Activated naive CD4-positive, alpha-beta T cell treated with anti-CD3 and anti-CD28 coated beads, Interleukin-2, amount 10 ng/mL, durations not matched to agents 7 days and 5 days (primary cell): ENCODE results near the gene LRRC10B.

Source experiments
- CTCF ChIA-PET: fragments of 350-600 bp; sonication (Branson Sonifier 250); formaldehyde crosslinking; loops from one replicate; lab custom pipeline; 2021; ENCODE audit warnings: antibody characterized with exemption; lab: Charles Lee
- DNase-seq: peaks from one replicate; pipeline ENCODE4 v3.0.0-alpha.2; 2020
- H3K27ac Mint-ChIP-seq: one replicate; pipeline ENCODE4 v1.8.0; 2021; ENCODE audit warnings: mild to moderate bottlenecking, moderate library complexity, mixed read lengths
- H3K27me3 Mint-ChIP-seq: one replicate; pipeline ENCODE4 v1.8.0; 2021; ENCODE audit warnings: mild to moderate bottlenecking, mixed read lengths
- H3K36me3 Mint-ChIP-seq: one replicate; pipeline ENCODE4 v1.8.0; 2021; ENCODE audit warnings: mixed read lengths
- H3K4me1 Mint-ChIP-seq: one replicate; pipeline ENCODE4 v1.8.0; 2021; ENCODE audit warnings: mixed read lengths
- H3K4me3 Mint-ChIP-seq: one replicate; pipeline ENCODE4 v1.8.0; 2021; ENCODE audit warnings: mild to moderate bottlenecking, moderate library complexity, mixed read lengths
- H3K9me3 Mint-ChIP-seq: one replicate; pipeline ENCODE4 v1.8.0; 2021; ENCODE audit warnings: mixed read lengths

LRRC10B gene

GRCh38 chr11:61518032-61518795 is 9.7 kb downstream of the LRRC10B start:
- Mint-ChIP-seq H3K27ac (no peak overlapping the region), H3K4me1 (peaks cover 7% of the 10 kb centered on the region), H3K27me3 (peaks cover 39% of the 10 kb centered on the region), H3K36me3 (no peaks in the 10 kb centered on the region), H3K9me3 (no peaks in the 10 kb centered on the region), H3K4me3 (no peak overlapping the region)
- no peak for DNase-seq
- CTCF ChIA-PET, result interaction anchor here (0.9 to 6.2 kb wide), 15 partner anchors 8 to 182 kb away, joined by 3 to 141 read pairs (median 8); partner anchors contain the start of gene LRRC10B

GRCh38 chr11:61522881-61523280 is 14.3 kb downstream of the LRRC10B start:
- H3K36me3 Mint-ChIP-seq, result no peaks in the 10 kb centered on the region
- no peaks in the 10 kb centered on the region for H3K9me3 Mint-ChIP-seq
- H3K4me3 Mint-ChIP-seq, result no peak overlapping the region
- DNase-seq, result no peak
- CTCF ChIA-PET, result no interaction called here
- no peaks in the 10 kb centered on the region for H3K4me1 Mint-ChIP-seq
- no peak overlapping the region for H3K27ac Mint-ChIP-seq
- peaks cover 38% of the 10 kb centered on the region for H3K27me3 Mint-ChIP-seq

GRCh38 chr11:61524446-61524845 is 15.9 kb downstream of the LRRC10B start:
- no peaks in the 10 kb centered on the region for H3K9me3 Mint-ChIP-seq
- H3K27ac Mint-ChIP-seq, result no peak overlapping the region
- no peaks in the 10 kb centered on the region for H3K36me3 Mint-ChIP-seq
- H3K4me1 Mint-ChIP-seq, result no peaks in the 10 kb centered on the region
- DNase-seq, result no peak
- no peak overlapping the region for H3K4me3 Mint-ChIP-seq
- peaks cover 41% of the 10 kb centered on the region for H3K27me3 Mint-ChIP-seq
- CTCF ChIA-PET, result interaction anchor here (0.6 kb wide), 1 partner anchor 10 kb away, joined by 3 read pairs; no protein-coding TSS in a partner anchor

- peaks cover 46% of the 10 kb centered on the region for H3K27me3 Mint-ChIP-seq
- CTCF ChIA-PET, result interaction anchor here (2.7 kb wide), 1 partner anchor 8 kb away, joined by 15 read pairs; no protein-coding TSS in a partner anchor
- no peak overlapping the region for H3K27ac Mint-ChIP-seq
- H3K4me3 Mint-ChIP-seq, result no peak overlapping the region
- H3K36me3 Mint-ChIP-seq, result no peaks in the 10 kb centered on the region
- no peaks in the 10 kb centered on the region for H3K9me3 Mint-ChIP-seq
- no peaks in the 10 kb centered on the region for H3K4me1 Mint-ChIP-seq
- DNase-seq, result no peak
These were observed 16.5 kb downstream of the LRRC10B start for GRCh38 chr11:61524963-61525587.

GRCh38 chr11:61526229-61526628 is 17.7 kb downstream of the LRRC10B start:
- H3K27me3 Mint-ChIP-seq, result peaks cover 48% of the 10 kb centered on the region
- H3K27ac Mint-ChIP-seq, result no peak overlapping the region
- no peak for DNase-seq
- H3K4me1 Mint-ChIP-seq, result no peaks in the 10 kb centered on the region
- no peaks in the 10 kb centered on the region for H3K9me3 Mint-ChIP-seq
- CTCF ChIA-PET, result interaction anchor here (1.3 to 2.7 kb wide), 2 partner anchors 9 to 91 kb away, joined by 3 to 15 read pairs; no protein-coding TSS in a partner anchor
- no peaks in the 10 kb centered on the region for H3K36me3 Mint-ChIP-seq
- no peak overlapping the region for H3K4me3 Mint-ChIP-seq

GRCh38 chr11:61526956-61527731 is 18.6 kb downstream of the LRRC10B start:
- no peak for DNase-seq
- no peaks in the 10 kb centered on the region for H3K4me1 Mint-ChIP-seq
- no peak overlapping the region for H3K4me3 Mint-ChIP-seq
- CTCF ChIA-PET, result interaction anchor here (1.3 to 2.7 kb wide), 2 partner anchors 10 to 92 kb away, joined by 3 to 15 read pairs; no protein-coding TSS in a partner anchor
- no peaks in the 10 kb centered on the region for H3K9me3 Mint-ChIP-seq
- no peaks in the 10 kb centered on the region for H3K36me3 Mint-ChIP-seq
- H3K27ac Mint-ChIP-seq, result no peak overlapping the region
- H3K27me3 Mint-ChIP-seq, result peaks cover 51% of the 10 kb centered on the region

GRCh38 chr11:61528114-61528513 is 19.6 kb downstream of the LRRC10B start:
- Mint-ChIP-seq H3K27ac (no peak overlapping the region), H3K27me3 (peaks cover 41% of the 10 kb centered on the region), H3K4me1 (no peaks in the 10 kb centered on the region), H3K9me3 (no peaks in the 10 kb centered on the region), H3K4me3 (no peak overlapping the region), H3K36me3 (no peaks in the 10 kb centered on the region)
- no peak for DNase-seq
- CTCF ChIA-PET, result interaction anchor here (2.7 kb wide), 1 partner anchor 11 kb away, joined by 15 read pairs; no protein-coding TSS in a partner anchor

- Mint-ChIP-seq H3K36me3 (no peaks in the 10 kb centered on the region), H3K4me3 (no peak overlapping the region), H3K9me3 (no peaks in the 10 kb centered on the region), H3K27ac (no peak overlapping the region), H3K4me1 (no peaks in the 10 kb centered on the region), H3K27me3 (peaks cover 34% of the 10 kb centered on the region)
- DNase-seq, result no peak
- CTCF ChIA-PET, result interaction anchor here (0.6 to 1.9 kb wide), 3 partner anchors 9 to 82 kb away, joined by 3 to 7 read pairs (median 7); no protein-coding TSS in a partner anchor
These were observed 21.1 kb downstream of the LRRC10B start for GRCh38 chr11:61529537-61530225.

GRCh38 chr11:61531044-61531443 is 22.5 kb downstream of the LRRC10B start:
- DNase-seq, result no peak
- Mint-ChIP-seq H3K36me3 (no peaks in the 10 kb centered on the region), H3K27me3 (peaks cover 38% of the 10 kb centered on the region), H3K9me3 (no peaks in the 10 kb centered on the region), H3K4me3 (no peak overlapping the region), H3K27ac (no peak overlapping the region), H3K4me1 (no peaks in the 10 kb centered on the region)
- CTCF ChIA-PET, result interaction anchor here (1.2 to 2.3 kb wide), 8 partner anchors 10 to 108 kb away, joined by 3 to 13 read pairs (median 6); no protein-coding TSS in a partner anchor

- peak; percentile 58 for DNase-seq
- Mint-ChIP-seq H3K27me3 (peaks cover 31% of the 10 kb centered on the region), H3K27ac (no peak overlapping the region), H3K4me1 (no peaks in the 10 kb centered on the region), H3K9me3 (no peaks in the 10 kb centered on the region), H3K36me3 (no peaks in the 10 kb centered on the region), H3K4me3 (no peak overlapping the region)
- CTCF ChIA-PET, result interaction anchor here (0.8 to 2.3 kb wide), 13 partner anchors 9 to 106 kb away, joined by 3 to 13 read pairs (median 5); no protein-coding TSS in a partner anchor
These were observed 23.8 kb downstream of the LRRC10B start for GRCh38 chr11:61532134-61533038.

GRCh38 chr11:61533039-61533375 is 24.5 kb downstream of the LRRC10B start:
- H3K27me3 Mint-ChIP-seq, result peaks cover 28% of the 10 kb centered on the region
- no peaks in the 10 kb centered on the region for H3K36me3 Mint-ChIP-seq
- CTCF ChIA-PET, result interaction anchor here (1.2 to 2.3 kb wide), 5 partner anchors 9 to 98 kb away, joined by 3 to 9 read pairs (median 5); no protein-coding TSS in a partner anchor
- no peak for DNase-seq
- H3K9me3 Mint-ChIP-seq, result no peaks in the 10 kb centered on the region
- no peaks in the 10 kb centered on the region for H3K4me1 Mint-ChIP-seq
- H3K27ac Mint-ChIP-seq, result no peak overlapping the region
- H3K4me3 Mint-ChIP-seq, result no peak overlapping the region

- CTCF ChIA-PET, result interaction anchor here (1.2 to 2.3 kb wide), 3 partner anchors 8 to 98 kb away, joined by 3 to 9 read pairs (median 5); no protein-coding TSS in a partner anchor
- Mint-ChIP-seq H3K4me3 (no peak overlapping the region), H3K36me3 (no peaks in the 10 kb centered on the region), H3K27me3 (peaks cover 27% of the 10 kb centered on the region), H3K27ac (no peak overlapping the region), H3K9me3 (no peaks in the 10 kb centered on the region), H3K4me1 (no peaks in the 10 kb centered on the region)
- DNase-seq, result no peak
These were observed 24.9 kb downstream of the LRRC10B start for GRCh38 chr11:61533401-61533800.
